Esophagus (tissue), 2 donors: ENCODE results near the gene DAPK2. TPM values are rescaled to one million over a fixed set of nuclear protein-coding genes. Genes with fewer than 3 reads are reported as not detected.
A peak's percentile ranks its signal among the peaks of the same experiment; 100 is the strongest.

Source experiments
- H3K27ac ChIP-seq, 2 donors: one replicate each; pipeline ENCODE4 v1.5.1; 2013; ENCODE audit warnings: low read depth in 2 of 2, mild to moderate bottlenecking in 2 of 2, inconsistent platforms in 1 of 2, low read length in 1 of 2, moderate library complexity in 1 of 2
- H3K27me3 ChIP-seq, 2 donors: one replicate each; pipeline ENCODE4 v1.6.1; 2013; ENCODE audit warnings: low read length in 2 of 2, control low read depth in 1 of 2, mild to moderate bottlenecking in 1 of 2; ENCODE audit not compliant: insufficient read depth in 2 of 2, control insufficient read depth in 1 of 2
- H3K36me3 ChIP-seq, 2 donors: one replicate each; pipeline ENCODE4 v1.6.1; 2013; ENCODE audit warnings: low read length in 1 of 2; ENCODE audit not compliant: control insufficient read depth in 2 of 2, insufficient read depth in 2 of 2
- H3K4me1 ChIP-seq, 2 donors: one replicate each; pipeline ENCODE4 v1.6.1; 2013; ENCODE audit warnings: low read length in 1 of 2; ENCODE audit not compliant: control insufficient read depth in 2 of 2, insufficient read depth in 2 of 2
- H3K4me3 ChIP-seq, 2 donors: one replicate each; pipeline ENCODE4 v1.5.1; 2013; ENCODE audit warnings: low read length in 2 of 2, mild to moderate bottlenecking in 2 of 2, low read depth in 1 of 2, moderate library complexity in 1 of 2
- H3K9me3 ChIP-seq, 2 donors: one replicate each; pipeline ENCODE4 v1.6.1; 2013; ENCODE audit warnings: mild to moderate bottlenecking in 2 of 2, low read depth in 1 of 2, low read length in 1 of 2, moderate library complexity in 1 of 2; ENCODE audit not compliant: control insufficient read depth in 2 of 2, insufficient read depth in 1 of 2
- WGBS, 2 donors: extraction: QIAGEN DNeasy Blood & Tissue Kit; methylation state at CpG; one replicate each; pipeline ENCODE4 v1.1.7; 2013; 5-methylcytosine and 5-hydroxymethylcytosine counted together
- polyA plus RNA-seq, 2 donors: library from polyadenylated mRNA; stranded (reverse); fragments of 200-250 nt; gene quantifications; one replicate each; pipeline ENCODE4 v1.2.3, GENCODE V29; 2013
- donor health status: healthy with polysubstance abuse.
- donor health status: Bipolar disorder and iron deficiency.

The DAPK2 gene
- polyA plus RNA-seq, 2 donors, result 1.9 to 8.9 TPM

DNA sequence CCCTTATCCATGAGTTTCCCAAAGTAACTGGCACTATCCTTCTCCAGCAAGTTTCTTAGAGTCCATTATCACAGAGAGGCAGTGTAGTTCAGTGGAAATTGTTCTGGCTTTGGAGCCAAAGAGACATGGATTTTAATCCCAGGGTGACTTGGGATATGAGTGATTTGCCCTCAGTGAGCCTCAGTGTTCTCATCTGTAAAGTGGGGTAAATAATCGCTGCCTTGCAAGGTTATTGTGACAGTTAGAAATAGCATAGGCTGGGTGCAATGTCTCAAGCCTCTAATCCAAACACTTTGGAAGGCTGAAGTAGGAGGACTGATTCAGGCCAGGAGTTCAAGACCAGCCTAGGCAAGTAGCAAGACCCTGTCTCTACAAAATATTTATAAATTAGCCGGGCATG is 30.0 kb downstream of the DAPK2 start:
- H3K4me3 ChIP-seq, result no peak overlapping the region
- H3K36me3 ChIP-seq, result peaks cover 0 to 2% of the 10 kb centered on the region in 2 donors
- H3K4me1 ChIP-seq, result peaks cover 0 to 13% of the 10 kb centered on the region in 2 donors
- WGBS, 2 donors, result 92 to 99% methylated on average over 2 of the region's 2 CpGs
- H3K27me3 ChIP-seq, result no peaks in the 10 kb centered on the region
- H3K27ac ChIP-seq, result no peak overlapping the region
- H3K9me3 ChIP-seq, result no peaks in the 10 kb centered on the region

DNA sequence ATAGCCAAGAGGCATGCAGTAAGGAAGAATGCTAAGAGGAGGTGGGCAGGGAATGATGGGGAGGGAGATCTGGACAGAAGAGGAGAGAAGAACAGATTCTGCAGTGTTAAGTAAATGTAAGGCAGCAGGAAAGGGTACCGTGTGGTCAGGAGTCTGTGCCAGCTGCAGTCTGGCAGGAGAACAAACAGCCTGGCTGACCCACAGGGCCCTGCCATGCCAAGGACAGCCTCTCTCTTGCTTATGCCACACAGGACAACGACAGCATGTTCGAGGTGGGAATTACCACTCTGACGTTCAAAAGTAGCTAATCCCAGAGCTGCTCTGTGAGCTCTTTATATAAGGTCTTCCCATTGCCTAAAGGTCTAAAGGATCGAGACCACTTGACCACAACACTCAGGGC is 31.3 kb downstream of the DAPK2 start:
- WGBS, 2 donors, result 72 to 81% methylated on average over 5 of the region's 5 CpGs
- H3K27me3 ChIP-seq, result no peaks in the 10 kb centered on the region

DNA sequence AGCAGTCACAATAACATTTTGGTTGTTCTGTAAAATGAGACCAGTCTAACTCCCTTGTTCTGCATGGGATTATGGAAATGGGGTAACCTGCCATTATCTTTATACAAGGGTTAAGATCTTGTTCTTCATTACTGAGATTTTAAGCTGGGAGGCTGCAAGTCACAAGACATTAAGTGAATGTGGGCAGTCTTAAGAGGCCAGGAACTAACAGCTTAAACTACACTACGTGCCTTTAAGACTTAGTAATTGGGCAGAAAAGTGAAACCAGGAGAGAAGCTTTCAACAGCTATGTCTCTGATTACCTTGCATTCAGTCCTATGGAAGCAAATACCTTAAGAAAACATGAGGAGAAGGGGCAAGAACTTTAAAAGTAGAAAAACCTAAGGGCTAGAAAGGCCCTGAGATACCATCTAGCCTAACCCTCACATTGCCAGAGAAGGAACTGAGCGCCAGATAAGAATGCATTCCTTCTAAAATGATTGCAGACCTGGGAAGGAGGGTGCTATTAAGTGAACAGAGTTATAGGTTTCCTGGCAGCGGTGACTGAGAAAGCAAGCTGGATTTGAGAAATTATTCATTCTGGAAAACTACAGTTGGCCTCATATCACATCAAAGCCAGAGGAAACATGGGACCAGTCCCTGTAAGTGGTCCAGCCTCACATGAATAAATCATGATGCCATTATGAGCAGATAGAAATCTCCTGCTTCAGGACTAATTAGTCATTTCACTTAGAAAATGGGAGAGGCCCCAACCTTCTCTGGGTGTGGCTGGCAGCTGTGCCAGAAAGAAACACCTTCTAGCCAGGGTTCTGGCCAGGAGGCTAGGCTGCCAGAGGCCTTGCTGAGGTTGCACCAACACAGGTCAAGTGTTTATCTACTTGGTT is 32.9 kb downstream of the DAPK2 start:
- Histone ChIP-seq H3K4me3 (no peak overlapping the region), H3K27ac (peak overlapping the region; percentile 49 to 50), H3K4me1 (peaks cover 0 to 14% of the 10 kb centered on the region in 2 donors), H3K36me3 (peaks cover 0 to 2% of the 10 kb centered on the region in 2 donors), H3K27me3 (no peaks in the 10 kb centered on the region), H3K9me3 (no peaks in the 10 kb centered on the region)
- WGBS, 2 donors, result 49 to 52% methylated on average over 3 of the region's 3 CpGs

More for the DNA sequence above, 31.3 kb downstream of the DAPK2 start:
- H3K27ac ChIP-seq, result peak overlapping the region in 1 of 2 donors; percentile 3
- peaks cover 0 to 13% of the 10 kb centered on the region in 2 donors for H3K4me1 ChIP-seq
- no peak overlapping the region for H3K4me3 ChIP-seq
- H3K9me3 ChIP-seq, result no peaks in the 10 kb centered on the region
- H3K36me3 ChIP-seq, result peaks cover 0 to 2% of the 10 kb centered on the region in 2 donors

DNA sequence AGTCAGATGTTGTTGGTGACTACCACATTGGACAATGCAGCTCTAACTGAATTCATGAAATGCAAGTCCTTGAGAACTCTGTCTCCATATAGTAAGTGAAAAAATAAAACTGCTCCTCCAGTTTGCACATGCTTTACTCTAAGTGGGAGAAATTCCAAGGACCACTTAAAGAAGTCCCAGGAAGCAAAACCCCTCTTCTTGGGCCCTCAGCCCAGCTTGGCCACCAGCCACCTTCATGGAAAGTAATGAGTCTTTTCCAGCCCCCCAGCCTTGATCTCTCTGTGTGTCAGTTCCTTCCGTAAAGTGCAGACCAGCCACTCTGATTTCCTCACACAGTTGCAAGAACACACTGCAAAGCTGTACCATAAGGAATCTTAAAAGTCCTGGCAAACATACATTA is 34.5 kb downstream of the DAPK2 start:
- Histone ChIP-seq H3K27me3 (no peaks in the 10 kb centered on the region), H3K27ac (no peak overlapping the region), H3K4me3 (no peak overlapping the region), H3K36me3 (no peaks in the 10 kb centered on the region), H3K9me3 (no peaks in the 10 kb centered on the region), H3K4me1 (peaks cover 0 to 6% of the 10 kb centered on the region in 2 donors)
- WGBS, 2 donors, result 61 to 82% methylated on average over 1 of the region's 1 CpG

DNA sequence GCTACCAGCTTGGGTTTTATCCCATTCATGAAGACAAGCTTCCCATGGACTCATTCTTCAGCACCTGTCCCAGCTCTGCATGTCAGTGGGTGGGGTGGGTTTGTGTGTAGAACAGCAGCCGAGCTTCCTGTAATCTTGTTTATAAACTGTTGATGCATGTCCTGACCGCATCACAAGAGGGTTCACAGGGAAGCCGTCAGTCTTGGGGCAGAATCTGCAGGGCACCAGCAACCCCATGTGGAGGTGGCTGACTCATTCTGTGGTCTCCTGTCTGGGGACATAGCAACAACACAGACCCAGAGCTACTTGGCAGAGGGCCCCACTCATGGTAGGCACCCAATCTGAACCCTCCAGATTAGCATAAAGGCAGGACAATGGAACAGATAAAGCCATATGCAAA is 35.6 kb downstream of the DAPK2 start:
- Histone ChIP-seq H3K9me3 (no peaks in the 10 kb centered on the region), H3K27ac (peak overlapping the region; percentile 74 to 78), H3K36me3 (no peaks in the 10 kb centered on the region), H3K4me3 (no peak overlapping the region), H3K27me3 (no peaks in the 10 kb centered on the region), H3K4me1 (peaks cover 0 to 9% of the 10 kb centered on the region in 2 donors)
- 29 to 44% methylated on average over 3 of the region's 3 CpGs for WGBS, 2 donors

DNA sequence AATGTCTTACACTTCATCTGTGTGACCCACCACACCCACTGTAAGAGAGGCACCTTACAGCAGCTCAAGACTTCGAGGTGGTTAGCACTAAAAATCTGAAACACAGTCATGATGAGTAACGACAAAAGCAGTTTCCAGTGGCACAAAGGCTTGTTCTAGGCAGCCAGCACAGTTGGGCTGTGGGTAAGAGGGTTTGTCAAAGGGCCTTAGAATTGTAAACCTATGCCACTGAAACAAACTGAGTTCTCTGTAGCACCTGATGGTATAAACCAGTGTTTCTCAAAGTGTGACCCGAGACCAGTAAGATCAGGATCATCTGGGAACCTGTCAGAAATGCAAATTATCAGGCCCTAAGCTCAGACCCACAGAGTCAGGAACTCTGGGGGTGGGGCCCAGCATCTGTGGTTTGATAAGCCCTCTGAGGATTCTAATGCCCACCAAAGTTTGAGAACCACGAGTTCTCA is 36.5 kb downstream of the DAPK2 start:
- H3K4me3 ChIP-seq, result no peak overlapping the region
- no peaks in the 10 kb centered on the region for H3K27me3 ChIP-seq
- H3K9me3 ChIP-seq, result no peaks in the 10 kb centered on the region
- WGBS, 2 donors, result 55 to 63% methylated on average over 4 of the region's 4 CpGs
- peak overlapping the region; percentile 78 to 89 for H3K27ac ChIP-seq
- peaks cover 0 to 15% of the 10 kb centered on the region in 2 donors for H3K4me1 ChIP-seq
- no peaks in the 10 kb centered on the region for H3K36me3 ChIP-seq

DNA sequence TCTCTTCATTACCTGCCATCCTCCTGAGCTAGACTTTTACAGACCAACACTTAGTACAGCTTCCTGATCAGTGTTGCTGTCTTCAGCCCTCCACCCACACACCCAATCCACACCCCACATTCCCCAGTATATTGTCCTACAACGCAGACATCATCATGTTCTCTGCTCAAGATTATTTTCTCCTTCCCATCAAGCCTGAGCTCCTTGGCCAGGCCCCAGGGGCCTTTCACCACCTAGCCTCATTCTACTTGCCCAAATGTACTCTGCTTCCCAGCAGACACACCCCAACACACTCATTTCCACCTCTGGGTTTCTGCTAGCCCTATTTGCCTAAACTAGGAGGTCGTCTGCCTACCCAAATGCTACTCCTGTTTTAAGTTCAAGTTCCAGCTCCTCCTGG is 37.0 kb downstream of the DAPK2 start:
- Histone ChIP-seq H3K27ac (peak overlapping the region; percentile 78 to 89), H3K27me3 (no peaks in the 10 kb centered on the region), H3K4me3 (no peak overlapping the region), H3K9me3 (no peaks in the 10 kb centered on the region), H3K36me3 (no peaks in the 10 kb centered on the region), H3K4me1 (peaks cover 0 to 19% of the 10 kb centered on the region in 2 donors)
- 36 to 41% methylated on average over 2 of the region's 2 CpGs for WGBS, 2 donors

DNA sequence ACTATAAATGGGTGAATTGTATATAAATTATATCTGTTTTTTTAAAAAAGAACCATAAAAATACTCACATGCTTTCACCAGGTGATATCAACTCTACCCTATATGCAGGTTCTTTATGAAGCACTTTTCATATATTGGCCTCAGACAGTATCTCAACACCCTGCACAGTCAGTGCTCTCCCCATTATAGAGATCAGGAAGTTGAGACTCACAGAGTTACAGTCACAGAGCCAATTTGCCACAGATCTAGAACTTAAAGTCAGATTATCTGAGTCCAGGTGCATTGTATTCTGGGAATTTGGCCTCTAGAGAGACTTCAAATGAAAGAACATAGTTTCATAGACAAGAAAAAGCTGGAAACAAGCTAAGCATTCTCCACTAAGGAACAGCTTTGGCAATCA is 38.1 kb downstream of the DAPK2 start:
- Histone ChIP-seq H3K4me1 (peaks cover 0 to 17% of the 10 kb centered on the region in 2 donors), H3K27ac (no peak overlapping the region)

DNA sequence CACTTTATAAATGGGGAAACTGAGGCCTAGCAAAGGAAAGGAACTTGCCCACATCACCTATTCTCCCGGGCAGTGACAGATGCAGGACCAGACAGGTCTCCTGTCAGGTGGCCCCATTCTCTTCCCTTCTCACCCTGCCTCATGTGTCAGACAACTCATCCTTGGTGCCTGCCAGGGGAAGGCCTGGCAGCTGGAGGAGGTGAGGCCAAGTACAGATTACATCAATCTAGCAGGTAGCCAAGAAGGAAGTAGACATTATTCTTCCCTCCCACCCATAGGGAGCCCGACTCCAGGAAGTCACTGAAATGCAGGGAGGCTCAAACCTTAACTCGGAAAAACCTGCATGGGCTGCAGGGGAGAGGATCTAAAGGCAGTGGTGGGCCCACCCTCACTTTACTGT is 39.6 kb downstream of the DAPK2 start:
- Histone ChIP-seq H3K36me3 (no peaks in the 10 kb centered on the region), H3K4me3 (no peak overlapping the region), H3K9me3 (no peaks in the 10 kb centered on the region), H3K27me3 (no peaks in the 10 kb centered on the region), H3K4me1 (peaks cover 0 to 17% of the 10 kb centered on the region in 2 donors), H3K27ac (peak overlapping the region; percentile 56 to 92)
- WGBS, 2 donors, result 52 to 53% methylated on average over 3 of the region's 3 CpGs

More for the DNA sequence above, 38.1 kb downstream of the DAPK2 start:
- no peaks in the 10 kb centered on the region for H3K36me3 ChIP-seq
- H3K9me3 ChIP-seq, result no peaks in the 10 kb centered on the region
- H3K27me3 ChIP-seq, result no peaks in the 10 kb centered on the region
- no peak overlapping the region for H3K4me3 ChIP-seq

DNA sequence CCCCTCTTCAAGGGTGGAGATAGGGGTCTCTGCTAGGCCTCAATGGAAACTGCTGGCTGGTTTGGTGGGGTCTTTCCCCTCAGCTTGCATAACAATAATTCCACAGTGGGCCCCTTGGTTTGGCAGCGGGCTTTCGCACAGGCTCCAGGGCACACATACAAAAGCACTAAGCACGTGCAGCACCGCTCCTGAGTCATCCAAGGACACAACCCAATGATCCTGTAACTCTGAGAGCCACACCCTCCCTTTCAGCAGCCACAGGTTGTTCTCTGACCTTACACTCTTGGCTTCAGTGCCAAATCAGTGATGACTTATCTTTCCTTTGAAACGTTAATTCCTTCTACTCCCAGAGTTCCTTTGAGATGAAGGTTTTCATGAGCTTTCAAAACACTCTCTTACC is 41.7 kb downstream of the DAPK2 start:
- no peaks in the 10 kb centered on the region for H3K36me3 ChIP-seq
- H3K9me3 ChIP-seq, result no peaks in the 10 kb centered on the region
- H3K27me3 ChIP-seq, result no peaks in the 10 kb centered on the region
- peak overlapping the region; percentile 76 to 79 for H3K27ac ChIP-seq
- no peak overlapping the region for H3K4me3 ChIP-seq
- peaks cover 0 to 19% of the 10 kb centered on the region in 2 donors for H3K4me1 ChIP-seq
- 51 to 57% methylated on average over 5 of the region's 5 CpGs for WGBS, 2 donors
